Ectodermal cell (in vitro differentiated cells): ENCODE data around the gene NCOA3.

Experiments
- H3K27ac ChIP-seq: 2 replicates; pipeline ENCODE4 v1.7.0; 2013; ENCODE audit warnings: mild to moderate bottlenecking, low read depth, low read length; ENCODE audit not compliant: insufficient read depth, poor library complexity, severe bottlenecking
- H3K27me3 ChIP-seq: 2 replicates; pipeline ENCODE4 v1.7.0; 2013; ENCODE audit warnings: mild to moderate bottlenecking, low read length; ENCODE audit not compliant: insufficient read depth, control insufficient read depth, poor library complexity, severe bottlenecking
- H3K36me3 ChIP-seq: one replicate; pipeline ENCODE4 v1.7.0; 2013; ENCODE audit warnings: low read length; ENCODE audit not compliant: control insufficient read depth, insufficient read depth
- H3K4me1 ChIP-seq: one replicate; pipeline ENCODE4 v1.7.0; 2013; ENCODE audit warnings: low read length; ENCODE audit not compliant: control insufficient read depth, insufficient read depth
- H3K4me3 ChIP-seq: 2 replicates; pipeline ENCODE4 v1.7.0; 2013; ENCODE audit warnings: low read depth, low read length, control low read depth; ENCODE audit not compliant: insufficient read depth
- H3K9me3 ChIP-seq: 2 replicates; pipeline ENCODE4 v1.7.0; 2013; ENCODE audit warnings: mild to moderate bottlenecking, low read length, moderate library complexity; ENCODE audit not compliant: control insufficient read depth
- WGBS, 2 experiments: methylation state at CpG; one replicate each; pipeline ENCODE4 v1.1.7; 2013; ENCODE audit warnings: missing lambda C conversion rate in 2 of 2; 5-methylcytosine and 5-hydroxymethylcytosine counted together

The NCOA3 gene

GRCh38 chr20:47475419-47476044, 26.2 kb upstream of the NCOA3 start:
- H3K4me3 ChIP-seq = no peak overlapping the region
- 90 to 94% methylated on average over 4 of the region's 4 CpGs for WGBS, 2 experiments
- H3K27ac ChIP-seq = no peak overlapping the region
- H3K9me3 ChIP-seq = no peaks in the 10 kb centered on the region
- no peaks in the 10 kb centered on the region for H3K36me3 ChIP-seq
- H3K27me3 ChIP-seq = no peaks in the 10 kb centered on the region
- no peaks in the 10 kb centered on the region for H3K4me1 ChIP-seq

GRCh38 chr20:47476452-47476851, 25.2 kb upstream of the NCOA3 start:
- H3K4me1 ChIP-seq = no peaks in the 10 kb centered on the region
- H3K9me3 ChIP-seq = no peaks in the 10 kb centered on the region
- no peak overlapping the region for H3K27ac ChIP-seq
- no peak overlapping the region for H3K4me3 ChIP-seq
- 91 to 95% methylated on average over 2 of the region's 2 CpGs for WGBS, 2 experiments
- H3K36me3 ChIP-seq = no peaks in the 10 kb centered on the region
- H3K27me3 ChIP-seq = no peaks in the 10 kb centered on the region

GRCh38 chr20:47479093-47479492, 22.6 kb upstream of the NCOA3 start:
- H3K4me1 ChIP-seq = no peaks in the 10 kb centered on the region
- H3K36me3 ChIP-seq = no peaks in the 10 kb centered on the region
- H3K27me3 ChIP-seq = no peaks in the 10 kb centered on the region
- no peak overlapping the region for H3K27ac ChIP-seq
- H3K4me3 ChIP-seq = no peak overlapping the region
- 96% methylated on average over 4 of the region's 4 CpGs for WGBS, 2 experiments
- no peaks in the 10 kb centered on the region for H3K9me3 ChIP-seq

- H3K4me1 ChIP-seq = no peaks in the 10 kb centered on the region
- H3K27me3 ChIP-seq = no peaks in the 10 kb centered on the region
- H3K4me3 ChIP-seq = no peak overlapping the region
- no peaks in the 10 kb centered on the region for H3K9me3 ChIP-seq
- no peaks in the 10 kb centered on the region for H3K36me3 ChIP-seq
- H3K27ac ChIP-seq = no peak overlapping the region
Observed at GRCh38 chr20:47479506-47479905, 22.2 kb upstream of the NCOA3 start.

- Histone ChIP-seq H3K4me3 (no peak overlapping the region), H3K27ac (no peak overlapping the region), H3K27me3 (no peaks in the 10 kb centered on the region), H3K36me3 (no peaks in the 10 kb centered on the region), H3K9me3 (no peaks in the 10 kb centered on the region), H3K4me1 (no peaks in the 10 kb centered on the region)
- WGBS, 2 experiments = 95 to 97% methylated on average over 6 of the region's 6 CpGs
Observed at GRCh38 chr20:47480239-47480638, 21.4 kb upstream of the NCOA3 start.

GRCh38 chr20:47480705-47481104, 21.0 kb upstream of the NCOA3 start:
- H3K4me1 ChIP-seq = no peaks in the 10 kb centered on the region
- H3K36me3 ChIP-seq = no peaks in the 10 kb centered on the region
- H3K27ac ChIP-seq = no peak overlapping the region
- no peaks in the 10 kb centered on the region for H3K27me3 ChIP-seq
- H3K9me3 ChIP-seq = no peaks in the 10 kb centered on the region
- no peak overlapping the region for H3K4me3 ChIP-seq

GRCh38 chr20:47481330-47482216, 20.1 kb upstream of the NCOA3 start:
- no peaks in the 10 kb centered on the region for H3K9me3 ChIP-seq
- H3K4me1 ChIP-seq = no peaks in the 10 kb centered on the region
- H3K27ac ChIP-seq = no peak overlapping the region
- H3K27me3 ChIP-seq = no peaks in the 10 kb centered on the region
- no peak overlapping the region for H3K4me3 ChIP-seq
- 91 to 92% methylated on average over 13 to 15 of the region's 15 CpGs for WGBS, 2 experiments
- no peaks in the 10 kb centered on the region for H3K36me3 ChIP-seq

GRCh38 chr20:47482705-47483104, 19.0 kb upstream of the NCOA3 start:
- H3K27ac ChIP-seq = no peak overlapping the region
- no peaks in the 10 kb centered on the region for H3K36me3 ChIP-seq
- H3K9me3 ChIP-seq = no peaks in the 10 kb centered on the region
- no peaks in the 10 kb centered on the region for H3K4me1 ChIP-seq
- 94 to 95% methylated on average over 2 of the region's 2 CpGs for WGBS, 2 experiments
- H3K4me3 ChIP-seq = no peak overlapping the region
- H3K27me3 ChIP-seq = no peaks in the 10 kb centered on the region

GRCh38 chr20:47484303-47484702, 17.4 kb upstream of the NCOA3 start:
- no peaks in the 10 kb centered on the region for H3K4me1 ChIP-seq
- no peak overlapping the region for H3K27ac ChIP-seq
- no peaks in the 10 kb centered on the region for H3K9me3 ChIP-seq
- no peak overlapping the region for H3K4me3 ChIP-seq
- no peaks in the 10 kb centered on the region for H3K27me3 ChIP-seq
- 93% methylated on average over 5 of the region's 5 CpGs for WGBS, 2 experiments
- H3K36me3 ChIP-seq = no peaks in the 10 kb centered on the region

- 78 to 79% methylated on average over 4 of the region's 4 CpGs for WGBS, 2 experiments
- Histone ChIP-seq H3K4me1 (no peaks in the 10 kb centered on the region), H3K27ac (no peak overlapping the region), H3K36me3 (no peaks in the 10 kb centered on the region), H3K27me3 (no peaks in the 10 kb centered on the region), H3K4me3 (no peak overlapping the region), H3K9me3 (no peaks in the 10 kb centered on the region)
Observed at GRCh38 chr20:47487175-47487917, 14.3 kb upstream of the NCOA3 start.
